RCC 7860 (cell line): ENCODE results near the gene EIF4G3.
"Not testable (repeated sequence)": the region's sequence is repeated elsewhere in the genome, so short reads cannot be mapped to it uniquely, and the experiment has no call there.

Experiments
- DNase-seq: peaks from one replicate; pipeline ENCODE4 v3.0.0-alpha.2; 2015; ENCODE audit warnings: low spot score
- FAIRE-seq: peaks from 2 replicates; lab custom pipeline; 2012; peaks lifted over from hg19 to GRCh38; lab: Jason Lieb, UNC

Gene EIF4G3

GRCh38 chr1:20899154-20899972, 277.3 kb downstream of the EIF4G3 start:
- DNase-seq (no peak), FAIRE-seq (no peak)

DNA sequence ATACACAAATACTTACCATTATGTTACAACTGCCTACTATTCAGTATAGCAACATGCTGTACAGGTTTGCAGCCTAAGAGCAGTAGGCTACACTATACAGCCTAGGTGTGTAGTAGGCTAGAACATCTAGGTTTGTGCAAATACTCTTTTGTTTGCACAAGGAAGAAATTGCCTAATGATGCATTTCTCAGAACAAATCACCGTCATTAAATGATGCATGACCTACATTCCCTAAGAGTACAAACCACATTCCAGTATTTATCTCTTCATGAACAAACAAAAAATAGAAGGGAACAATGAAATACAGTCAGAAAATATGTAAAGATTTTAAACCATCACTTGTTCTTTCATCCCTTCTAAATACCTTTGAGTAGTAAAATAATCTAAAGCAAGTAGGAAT, 279.9 kb downstream of the EIF4G3 start:
- peak; percentile 47 for FAIRE-seq

DNA sequence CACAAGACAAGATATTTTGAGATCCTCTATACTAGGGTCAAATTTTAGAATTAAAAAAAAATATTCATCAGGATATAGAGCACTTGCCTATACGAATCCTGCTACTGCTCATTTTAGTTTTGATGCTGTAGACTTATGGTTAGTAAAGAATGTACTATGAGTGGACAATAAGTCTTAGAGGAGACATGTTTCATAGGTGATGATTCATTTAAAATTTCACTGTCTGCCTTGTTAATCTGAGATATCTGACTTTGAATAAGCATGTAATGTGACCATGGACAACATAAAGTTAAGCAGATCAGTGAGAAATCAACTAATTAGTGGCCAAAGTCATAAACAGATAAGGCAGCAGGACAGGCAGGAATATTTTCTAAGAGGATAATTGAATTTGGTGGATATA, 282.8 kb downstream of the EIF4G3 start:
- DNase-seq (no peak), FAIRE-seq (no peak)

More for the DNA sequence above, 279.9 kb downstream of the EIF4G3 start:
- DNase-seq = peak; percentile 25

DNA sequence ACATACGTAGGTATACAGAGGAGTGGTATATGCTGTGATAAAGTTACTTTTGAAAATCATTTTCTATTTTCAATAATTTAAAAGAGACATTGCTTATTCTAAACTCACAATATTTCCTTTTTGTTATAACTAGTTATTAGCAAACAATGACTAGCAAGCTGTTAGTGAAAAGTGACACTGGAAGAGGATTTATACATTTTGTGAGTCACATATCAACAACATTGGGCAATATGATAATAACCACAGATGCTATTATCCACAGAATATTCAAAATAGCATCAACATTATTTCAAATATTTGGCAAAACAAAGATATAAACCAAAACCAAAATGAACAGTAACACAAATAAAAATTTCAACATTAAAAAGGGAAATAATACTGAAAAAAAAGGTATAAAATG, 285.6 kb downstream of the EIF4G3 start:
- FAIRE-seq (no peak), DNase-seq (no peak)

GRCh38 chr1:20887246-20887645, 289.5 kb downstream of the EIF4G3 start:
- DNase-seq = no peak
- FAIRE-seq = no peak

DNA sequence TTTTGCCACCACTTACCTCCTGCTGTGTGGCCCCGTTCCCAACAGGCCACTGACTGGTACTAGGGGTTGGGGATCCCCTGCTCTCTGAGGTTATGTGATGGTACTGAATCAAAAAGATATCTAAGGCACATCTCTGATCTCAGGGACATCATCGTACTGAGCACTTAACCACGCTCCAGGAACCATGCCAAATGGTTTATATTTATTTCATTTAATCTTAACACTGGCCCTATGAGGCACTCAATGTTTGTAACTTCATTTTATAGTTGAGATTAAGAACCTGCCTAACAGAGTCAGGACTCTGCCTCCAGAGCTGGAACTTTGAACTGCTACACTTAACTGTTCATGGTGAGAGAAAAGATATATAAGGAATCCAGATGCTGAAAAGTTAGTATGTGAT, 291.6 kb downstream of the EIF4G3 start:
- DNase-seq (no peak), FAIRE-seq (no peak)

GRCh38 chr1:20884513-20884912, 292.2 kb downstream of the EIF4G3 start:
- DNase-seq (no peak), FAIRE-seq (no peak)

DNA sequence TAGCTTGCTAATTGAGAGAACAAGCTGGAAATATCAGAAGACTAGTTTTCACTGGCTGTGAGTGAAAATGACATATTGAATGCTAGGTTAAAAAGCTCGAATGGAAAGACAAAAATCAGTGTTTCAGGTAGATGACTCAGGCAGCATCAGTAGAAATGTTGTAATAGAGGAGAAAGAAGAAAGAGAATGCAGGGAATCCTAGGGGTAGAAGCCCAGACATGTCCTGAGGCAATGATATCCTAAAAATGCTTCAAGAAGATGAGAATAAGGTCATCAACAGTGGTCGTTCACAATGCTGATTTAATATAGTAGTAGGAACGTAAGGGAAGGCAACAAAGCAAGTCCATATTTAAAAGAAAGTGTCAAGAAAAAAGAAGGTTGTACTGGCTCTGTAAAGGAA, 292.9 kb downstream of the EIF4G3 start:
- FAIRE-seq (no peak), DNase-seq (no peak)

DNA sequence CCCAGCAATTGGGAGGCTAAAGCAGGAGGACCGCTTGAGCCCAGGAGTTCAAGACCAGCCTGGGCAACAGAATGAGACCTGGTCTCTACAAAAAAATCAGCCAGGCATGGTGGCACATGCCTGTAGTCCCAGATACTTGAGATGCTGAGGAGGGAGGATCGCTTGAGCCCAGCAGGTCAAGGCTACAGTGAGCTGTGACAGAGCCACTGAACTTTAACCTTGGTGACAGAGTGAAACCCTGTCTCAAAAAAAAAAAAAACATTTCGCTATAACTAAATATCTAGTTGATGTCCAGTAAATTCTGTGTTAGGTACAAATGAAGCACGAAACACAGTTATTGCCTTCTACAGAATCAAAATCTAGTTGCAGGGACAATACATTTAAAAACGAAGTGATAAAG, 293.9 kb downstream of the EIF4G3 start:
- DNase-seq (no peak), FAIRE-seq (no peak)

DNA sequence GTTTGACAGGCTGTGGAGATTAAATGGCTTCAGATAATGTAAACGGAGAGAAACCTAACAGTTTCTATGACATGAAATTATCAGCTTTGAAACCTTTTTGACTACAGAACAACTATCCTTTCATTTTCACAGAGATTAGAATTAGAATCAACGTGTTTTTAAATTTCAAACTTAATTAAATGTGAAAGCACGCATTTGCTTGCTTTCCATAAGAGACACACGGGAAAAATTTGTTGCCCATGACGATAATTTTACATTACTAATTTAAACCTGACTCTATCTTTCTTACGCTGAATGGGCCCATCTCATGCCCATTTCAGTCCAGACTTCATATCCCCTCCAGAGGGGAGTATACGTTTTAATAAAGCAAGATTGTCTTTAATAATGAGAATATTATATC, 297.9 kb downstream of the EIF4G3 start:
- DNase-seq = no peak
- FAIRE-seq = no peak

DNA sequence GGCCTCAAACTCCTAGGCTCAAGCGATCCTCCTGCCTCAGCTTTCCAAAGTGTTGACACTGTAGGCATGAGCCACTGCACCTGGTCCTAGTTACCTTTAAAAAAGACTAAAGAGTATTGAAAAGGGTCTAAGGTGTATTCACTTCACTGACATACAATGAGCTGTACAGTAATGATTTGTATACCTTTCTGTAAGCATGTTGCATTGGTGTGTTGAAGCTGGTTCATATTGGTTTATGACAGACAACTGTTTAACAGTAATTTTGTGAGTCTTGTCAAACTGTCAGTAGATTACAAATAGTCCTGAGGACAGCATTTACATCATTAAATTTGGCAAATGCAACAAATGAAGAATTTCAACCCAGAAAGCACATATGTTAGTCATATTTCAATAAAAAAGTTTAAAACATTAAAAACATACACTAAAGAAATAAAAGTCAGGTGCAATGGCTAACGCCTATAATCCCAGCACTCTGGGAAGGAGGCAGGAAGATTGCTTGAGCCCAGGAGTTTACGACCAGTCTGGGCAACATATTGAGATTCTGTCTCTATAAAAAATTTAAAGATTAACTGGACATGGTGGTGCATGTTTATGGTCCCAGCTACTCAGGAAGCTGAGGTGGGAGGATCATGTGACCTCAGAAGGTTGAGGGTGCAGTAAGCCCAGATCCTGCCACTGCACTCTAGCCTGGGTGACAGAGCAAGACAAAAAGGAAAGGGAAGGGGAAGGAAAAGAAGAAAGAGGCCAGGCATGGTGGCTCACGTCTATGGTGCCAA, 301.3 kb downstream of the EIF4G3 start:
- FAIRE-seq (no peak), DNase-seq (no peak)

GRCh38 chr1:20873311-20873710, 303.4 kb downstream of the EIF4G3 start:
- FAIRE-seq (no peak), DNase-seq (no peak)

DNA sequence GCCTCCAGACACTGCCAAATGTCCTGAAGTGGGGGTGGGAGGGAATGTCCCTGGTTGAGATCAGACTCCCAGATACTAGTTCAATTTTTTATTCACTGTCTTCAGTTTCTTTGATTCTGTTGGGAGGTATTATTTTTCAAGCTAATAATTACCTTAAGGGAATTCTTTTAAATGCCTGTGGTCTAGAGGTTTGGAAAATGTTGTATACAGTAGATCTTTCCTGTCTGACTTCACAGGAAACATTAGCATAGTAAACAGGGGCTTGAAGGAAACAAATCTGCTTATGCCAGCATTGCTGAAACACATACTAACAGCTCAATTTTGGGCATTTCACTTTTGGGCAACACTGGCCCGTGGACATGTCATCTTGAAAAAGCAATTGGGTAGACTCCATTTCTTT, 305.3 kb downstream of the EIF4G3 start:
- peak; percentile 13 for DNase-seq

GRCh38 chr1:20870718-20871117, 306.0 kb downstream of the EIF4G3 start:
- FAIRE-seq (no peak), DNase-seq (no peak)

More for the DNA sequence above, 305.3 kb downstream of the EIF4G3 start:
- peak; percentile 45 for FAIRE-seq

DNA sequence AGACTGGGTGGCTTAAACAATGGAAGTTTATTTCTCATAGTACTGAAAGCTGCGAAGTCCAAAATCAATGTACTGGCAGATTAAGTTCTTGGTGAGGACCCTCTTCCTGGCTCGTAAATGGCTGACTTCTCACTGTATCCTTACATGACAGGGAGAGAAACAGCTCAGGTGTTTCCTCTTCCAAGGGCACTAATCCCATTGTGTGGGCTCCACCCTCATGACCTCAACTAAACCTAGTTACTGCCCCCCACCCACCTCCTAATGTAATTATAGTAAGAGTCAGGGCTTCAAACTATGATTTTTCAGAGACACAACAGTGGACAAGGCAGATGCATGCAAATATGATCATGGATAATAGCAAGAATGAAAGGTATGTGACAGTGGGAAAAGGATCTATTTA, 308.4 kb downstream of the EIF4G3 start:
- FAIRE-seq = no peak

DNA sequence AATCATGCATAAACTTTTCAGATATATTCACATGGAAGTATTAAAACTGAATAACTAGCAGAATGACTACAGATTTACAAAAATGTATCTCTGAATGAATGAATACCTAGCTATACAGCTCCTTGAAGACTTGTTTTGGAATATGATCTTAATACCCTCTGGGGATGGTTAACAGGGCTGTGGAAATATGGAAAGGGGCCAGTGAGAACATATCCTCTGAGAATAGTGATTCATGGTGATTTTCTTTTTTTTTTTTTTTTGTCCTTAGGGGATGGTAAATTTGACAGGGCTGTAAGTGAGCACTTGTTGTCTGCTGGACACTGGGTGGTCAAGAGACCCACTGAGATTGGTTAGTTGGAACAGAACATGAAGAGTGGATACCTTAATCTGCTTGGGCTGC, 308.9 kb downstream of the EIF4G3 start:
- no peak for DNase-seq
- no peak for FAIRE-seq

More for the DNA sequence above, 308.4 kb downstream of the EIF4G3 start:
- no peak for DNase-seq

GRCh38 chr1:20867062-20867461, 309.6 kb downstream of the EIF4G3 start:
- FAIRE-seq = no peak
- DNase-seq = no peak

DNA sequence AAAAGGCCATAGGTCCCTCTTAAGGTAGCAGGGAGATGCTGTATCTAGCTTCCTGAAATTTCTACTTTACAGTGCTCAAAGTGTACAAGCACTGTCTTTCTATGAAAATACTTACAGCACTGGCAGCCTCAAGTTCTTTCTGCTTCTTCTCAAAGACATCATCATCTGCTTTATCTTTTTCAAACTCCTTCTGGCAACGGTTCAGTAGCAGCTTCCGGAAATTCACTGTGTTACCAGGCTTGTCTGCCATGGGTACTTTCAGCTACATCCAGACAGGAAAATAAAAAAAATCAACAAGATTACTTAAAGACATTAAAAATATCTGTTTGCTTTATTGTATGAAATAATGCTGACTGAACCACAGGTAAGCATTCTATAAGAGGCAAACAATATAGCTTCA, 311.7 kb downstream of the EIF4G3 start:
- FAIRE-seq (no peak), DNase-seq (no peak)

GRCh38 chr1:20854529-20854928, 322.2 kb downstream of the EIF4G3 start:
- no peak for DNase-seq
- FAIRE-seq = no peak

DNA sequence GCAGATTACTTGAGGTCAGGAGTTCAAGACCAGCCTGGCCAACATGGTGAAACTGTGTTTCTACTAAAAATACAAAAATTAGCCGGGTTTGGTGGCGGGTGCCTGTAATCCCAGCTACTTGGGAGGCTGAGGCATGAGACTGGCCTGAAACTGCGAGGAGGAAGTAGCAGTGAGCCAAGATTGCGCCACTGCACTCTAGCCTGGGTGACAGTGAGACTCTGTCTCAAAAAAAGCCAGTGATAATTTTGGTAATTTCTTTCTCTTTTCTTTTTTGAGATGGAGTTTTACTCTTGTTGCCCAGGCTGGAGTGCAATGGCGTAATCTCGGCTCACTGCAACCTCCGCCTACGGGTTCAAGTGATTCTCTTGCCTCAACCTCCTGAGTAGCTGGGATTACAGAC, 324.9 kb downstream of the EIF4G3 start:
- DNase-seq, FAIRE-seq: not testable (repeated sequence)

GRCh38 chr1:20850021-20850420, 326.7 kb downstream of the EIF4G3 start:
- DNase-seq (no peak), FAIRE-seq (no peak)

GRCh38 chr1:20849100-20849499, 327.6 kb downstream of the EIF4G3 start:
- FAIRE-seq = no peak

More at GRCh38 chr1:20849100-20849499, 327.6 kb downstream of the EIF4G3 start:
- no peak for DNase-seq
